OCI-LY1 (cell line): Measurements from ENCODE around the gene SEC23A.

Experiments
- H2AFZ ChIP-seq: fragments of 200-600 bp; sonication (generic), shearing (Covaris generic); 2 replicates; pipeline ENCODE4 v1.6.0; 2014; ENCODE audit warnings: antibody characterized with exemption, mild to moderate bottlenecking, low read length
- H3F3A ChIP-seq: fragments of 200-600 bp; sonication (generic), shearing (Covaris generic); 2 replicates; pipeline ENCODE4 v1.6.0; 2014; ENCODE audit warnings: mild to moderate bottlenecking, antibody characterized with exemption, low read length, moderate library complexity; ENCODE audit not compliant: insufficient read depth
- H3K27ac ChIP-seq: fragments of 200-600 bp; sonication (generic); 2 replicates; pipeline ENCODE4 v1.5.1; 2014; ENCODE audit warnings: low read length, mixed run types, mild to moderate bottlenecking, low read depth; ENCODE audit not compliant: poor library complexity, severe bottlenecking
- H3K27me3 ChIP-seq: fragments of 200-600 bp; sonication (generic); 2 replicates; pipeline ENCODE4 v1.6.0; 2014; ENCODE audit warnings: antibody characterized with exemption, mild to moderate bottlenecking, low read length, moderate library complexity; ENCODE audit not compliant: insufficient read depth
- H3K36me3 ChIP-seq: fragments of 200-600 bp; sonication (generic); 2 replicates; pipeline ENCODE4 v1.6.1; 2014; ENCODE audit warnings: mild to moderate bottlenecking, antibody characterized with exemption, low read length, moderate library complexity, mixed read lengths; ENCODE audit not compliant: insufficient read depth
- H3K4me1 ChIP-seq: fragments of 200-600 bp; sonication (generic); 2 replicates; pipeline ENCODE4 v1.5.1; 2014; ENCODE audit warnings: mild to moderate bottlenecking, low read length, moderate library complexity; ENCODE audit not compliant: insufficient read depth, severe bottlenecking
- H3K4me2 ChIP-seq: fragments of 200-600 bp; sonication (generic), shearing (Covaris generic); 2 replicates; pipeline ENCODE4 v1.6.1; 2014; ENCODE audit warnings: low read length
- H3K4me3 ChIP-seq: fragments of 200-600 bp; sonication (generic); 2 replicates; pipeline ENCODE4 v1.5.1; 2014; ENCODE audit warnings: low read length, low read depth, mild to moderate bottlenecking, mixed read lengths; ENCODE audit not compliant: poor library complexity, severe bottlenecking
- H3K79me2 ChIP-seq: fragments of 200-600 bp; shearing (Covaris generic); 2 replicates; pipeline ENCODE4 v1.6.1; 2016; ENCODE audit warnings: mixed run types, low read length, mixed read lengths; ENCODE audit not compliant: insufficient read depth
- H3K9ac ChIP-seq: fragments of 200-600 bp; sonication (generic), shearing (Covaris generic); 2 replicates; pipeline ENCODE4 v1.6.1; 2014; ENCODE audit warnings: mild to moderate bottlenecking, low read length, mixed read lengths
- H3K9me2 ChIP-seq: fragments of 200-600 bp; sonication (generic), shearing (Covaris generic); 2 replicates; pipeline ENCODE4 v1.6.1; 2014; ENCODE audit warnings: low read depth, mild to moderate bottlenecking, low read length, mixed read lengths
- H3K9me3 ChIP-seq: fragments of 200-600 bp; shearing (Covaris generic); 2 replicates; pipeline ENCODE4 v1.6.1; 2014; ENCODE audit warnings: low read length, mixed read lengths
- H4K20me1 ChIP-seq: fragments of 200-600 bp; sonication (generic), shearing (Covaris generic); 2 replicates; pipeline ENCODE4 v1.6.0; 2016; ENCODE audit warnings: mild to moderate bottlenecking, low read length; ENCODE audit not compliant: insufficient read depth
- EZH2 ChIP-seq: fragments of 200-600 bp; sonication (generic), shearing (Covaris generic); IDR thresholded peaks from 2 replicates; pipeline ENCODE4 v1.8.0; 2017; ENCODE audit warnings: borderline replicate concordance, mixed run types, mild to moderate bottlenecking, antibody characterized with exemption, low read length, moderate library complexity, mixed read lengths
- TF ChIP-seq, protein P1 (sequence below): fragments of 200-600 bp; sonication (generic), shearing (Covaris generic); IDR thresholded peaks from 2 replicates; pipeline ENCODE4 v1.5.1; 2017; ENCODE audit warnings: mild to moderate bottlenecking, antibody characterized with exemption, low read length, moderate library complexity, mixed read lengths

Gene SEC23A

DNA sequence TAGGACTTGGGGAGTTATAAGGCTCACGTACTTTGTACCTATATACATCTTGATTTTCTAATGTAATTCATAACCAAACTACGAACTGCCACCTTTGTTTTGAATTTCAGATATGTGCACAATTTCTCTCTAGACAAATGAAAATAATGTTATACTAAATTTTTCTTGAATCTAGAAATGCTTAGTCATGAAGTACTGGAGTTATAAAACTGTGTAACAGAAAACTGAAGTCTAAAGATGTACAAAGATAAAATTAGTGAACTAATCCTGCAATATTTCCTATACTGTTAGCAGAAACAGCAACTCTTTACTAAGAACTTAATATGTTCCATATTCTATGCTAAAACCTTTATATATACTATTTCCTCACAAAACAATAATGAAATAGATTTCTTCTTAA lies 15.5 kb downstream of the SEC23A start:
- H3K27ac ChIP-seq: no peak overlapping the region
- H3K9ac ChIP-seq: no peak overlapping the region
- H3K27me3 ChIP-seq: no peaks in the 10 kb centered on the region
- no peaks in the 10 kb centered on the region for H3K9me3 ChIP-seq
- no peaks in the 10 kb centered on the region for H3K79me2 ChIP-seq
- H3K36me3 ChIP-seq: peaks cover 71% of the 10 kb centered on the region
- H3K4me2 ChIP-seq: no peak overlapping the region
- H3K4me3 ChIP-seq: no peak overlapping the region
- H4K20me1 ChIP-seq: no peaks in the 10 kb centered on the region
- H2AFZ ChIP-seq: no peak overlapping the region
- H3K4me1 ChIP-seq: no peaks in the 10 kb centered on the region
- no peaks in the 10 kb centered on the region for H3F3A ChIP-seq
- TF ChIP-seq EZH2: no peak
- TF ChIP-seq, protein P1, sequence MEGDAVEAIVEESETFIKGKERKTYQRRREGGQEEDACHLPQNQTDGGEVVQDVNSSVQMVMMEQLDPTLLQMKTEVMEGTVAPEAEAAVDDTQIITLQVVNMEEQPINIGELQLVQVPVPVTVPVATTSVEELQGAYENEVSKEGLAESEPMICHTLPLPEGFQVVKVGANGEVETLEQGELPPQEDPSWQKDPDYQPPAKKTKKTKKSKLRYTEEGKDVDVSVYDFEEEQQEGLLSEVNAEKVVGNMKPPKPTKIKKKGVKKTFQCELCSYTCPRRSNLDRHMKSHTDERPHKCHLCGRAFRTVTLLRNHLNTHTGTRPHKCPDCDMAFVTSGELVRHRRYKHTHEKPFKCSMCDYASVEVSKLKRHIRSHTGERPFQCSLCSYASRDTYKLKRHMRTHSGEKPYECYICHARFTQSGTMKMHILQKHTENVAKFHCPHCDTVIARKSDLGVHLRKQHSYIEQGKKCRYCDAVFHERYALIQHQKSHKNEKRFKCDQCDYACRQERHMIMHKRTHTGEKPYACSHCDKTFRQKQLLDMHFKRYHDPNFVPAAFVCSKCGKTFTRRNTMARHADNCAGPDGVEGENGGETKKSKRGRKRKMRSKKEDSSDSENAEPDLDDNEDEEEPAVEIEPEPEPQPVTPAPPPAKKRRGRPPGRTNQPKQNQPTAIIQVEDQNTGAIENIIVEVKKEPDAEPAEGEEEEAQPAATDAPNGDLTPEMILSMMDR: no peak
- H3K9me2 ChIP-seq: no peaks in the 10 kb centered on the region

DNA sequence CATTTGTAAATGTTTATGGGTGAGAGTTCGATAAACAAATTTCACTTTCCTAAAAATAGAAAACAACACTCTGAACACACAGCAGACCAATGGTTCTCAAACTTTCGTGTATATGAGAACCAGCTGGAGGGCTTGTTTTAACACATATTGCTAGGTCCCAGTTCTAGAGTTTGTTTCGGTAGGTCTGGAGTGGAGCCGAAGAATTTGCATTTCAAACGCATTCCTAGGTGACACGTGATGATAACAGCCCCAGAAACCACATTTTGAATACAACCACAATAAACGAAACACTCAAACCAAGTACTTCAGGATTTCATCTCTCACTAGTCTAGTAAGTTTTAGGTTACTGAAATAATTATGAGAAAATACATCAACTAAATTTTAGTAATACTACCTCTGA lies 17.1 kb downstream of the SEC23A start:
- Histone ChIP-seq H3K9ac (no peak overlapping the region), H3K79me2 (no peaks in the 10 kb centered on the region), H3F3A (no peaks in the 10 kb centered on the region), H3K4me1 (no peaks in the 10 kb centered on the region), H4K20me1 (no peaks in the 10 kb centered on the region), H3K4me3 (no peak overlapping the region), H3K4me2 (no peak overlapping the region), H3K27me3 (no peaks in the 10 kb centered on the region), H3K36me3 (peaks cover 60% of the 10 kb centered on the region), H3K9me3 (no peaks in the 10 kb centered on the region), H2AFZ (no peak overlapping the region), H3K27ac (no peak overlapping the region), H3K9me2 (no peaks in the 10 kb centered on the region)
- TF ChIP-seq EZH2: no peak
- TF ChIP-seq, protein P1: no peak

DNA sequence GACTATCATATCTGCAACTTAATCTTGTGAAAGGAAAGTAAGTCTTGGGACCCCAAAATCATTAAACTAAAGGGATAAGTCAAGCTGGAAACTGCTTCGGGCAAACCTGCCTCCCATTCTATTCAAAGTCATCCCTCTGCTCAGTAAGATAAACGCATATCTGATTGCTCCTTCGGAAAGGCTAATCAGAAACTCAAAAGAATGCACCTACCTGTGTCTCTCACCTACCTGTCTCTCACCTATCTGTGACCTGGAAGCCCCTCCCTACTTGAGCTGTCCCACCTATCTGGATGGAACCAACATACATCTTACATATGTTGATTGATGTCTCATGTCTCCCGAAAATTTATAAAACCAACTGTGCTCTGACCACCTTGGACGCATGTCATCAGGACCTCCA lies 19.9 kb downstream of the SEC23A start:
- H3K9me3 ChIP-seq: no peaks in the 10 kb centered on the region
- no peak overlapping the region for H3K4me3 ChIP-seq
- no peak overlapping the region for H3K27ac ChIP-seq
- no peaks in the 10 kb centered on the region for H3K9me2 ChIP-seq
- no peaks in the 10 kb centered on the region for H3F3A ChIP-seq
- H3K4me2 ChIP-seq: no peak overlapping the region
- TF ChIP-seq, protein P1: no peak
- no peak for TF ChIP-seq EZH2
- no peak overlapping the region for H2AFZ ChIP-seq
- H3K9ac ChIP-seq: no peak overlapping the region
- H3K4me1 ChIP-seq: no peaks in the 10 kb centered on the region
- H3K36me3 ChIP-seq: peaks cover 47% of the 10 kb centered on the region
- H3K79me2 ChIP-seq: no peaks in the 10 kb centered on the region
- H4K20me1 ChIP-seq: no peaks in the 10 kb centered on the region
- H3K27me3 ChIP-seq: no peaks in the 10 kb centered on the region
